Subcutaneous adipose tissue (tissue), 4 donors: Measurements from ENCODE around the gene FCHSD1. TPM values are rescaled to one million over a fixed set of nuclear protein-coding genes. Genes with fewer than 3 reads are reported as not detected.

Source experiments
- CTCF ChIP-seq: fragments of 450-650 bp; IDR thresholded peaks from one replicate; pipeline ENCODE4 v1.5.1; 2016; ENCODE audit warnings: low read depth, mild to moderate bottlenecking, control low read depth, antibody characterized with exemption, moderate library complexity
- total RNA-seq, 4 donors: library from RNA; depleted of rRNA; stranded (reverse); fragments of >200 nt; gene quantifications; one replicate each; pipeline ENCODE4 v1.1.0, GENCODE V29; 2016

The FCHSD1 gene
- total RNA-seq, 4 donors from 2014 or later: 4.4 to 23.1 (median 16.3) TPM

GRCh38 chr5:141623186-141623585 is 28.0 kb downstream of the FCHSD1 start:
- TF ChIP-seq CTCF: no peak

- TF ChIP-seq CTCF: no peak
Measured at GRCh38 chr5:141618804-141619554, 32.2 kb downstream of the FCHSD1 start, which contains the start of gene DIAPH1. Gene DIAPH1 (minus strand): TSS chr5:141619000. CDS start chr5:141618914, 86 bp downstream.

- no peak for TF ChIP-seq CTCF
Measured at GRCh38 chr5:141618030-141618803, 33.0 kb downstream of the FCHSD1 start.

GRCh38 chr5:141617682-141618029 is 33.6 kb downstream of the FCHSD1 start:
- TF ChIP-seq CTCF: no peak

- TF ChIP-seq CTCF: no peak
Measured at GRCh38 chr5:141617128-141617527, 34.1 kb downstream of the FCHSD1 start.

- no peak for TF ChIP-seq CTCF
Measured at GRCh38 chr5:141615991-141616720, 35.1 kb downstream of the FCHSD1 start.

GRCh38 chr5:141613344-141613743 is 37.9 kb downstream of the FCHSD1 start:
- no peak for TF ChIP-seq CTCF
